Stimulated activated CD4-positive, alpha-beta T cell treated with anti-CD3 and anti-CD28 coated beads, Interleukin-15, amount 100 ng/mL, for 48 hours (primary cell): Measurements from ENCODE around the gene EIF4G1.
"Not testable (repeated sequence)": the region's sequence is repeated elsewhere in the genome, so short reads cannot be mapped to it uniquely, and the experiment has no call there.

Source experiments
- DNase-seq, 2 donors: peaks; one replicate each; pipeline ENCODE4 v3.0.0-alpha.2; 2020; ENCODE audit warnings: low read depth in 2 of 2

EIF4G1 gene

DNA sequence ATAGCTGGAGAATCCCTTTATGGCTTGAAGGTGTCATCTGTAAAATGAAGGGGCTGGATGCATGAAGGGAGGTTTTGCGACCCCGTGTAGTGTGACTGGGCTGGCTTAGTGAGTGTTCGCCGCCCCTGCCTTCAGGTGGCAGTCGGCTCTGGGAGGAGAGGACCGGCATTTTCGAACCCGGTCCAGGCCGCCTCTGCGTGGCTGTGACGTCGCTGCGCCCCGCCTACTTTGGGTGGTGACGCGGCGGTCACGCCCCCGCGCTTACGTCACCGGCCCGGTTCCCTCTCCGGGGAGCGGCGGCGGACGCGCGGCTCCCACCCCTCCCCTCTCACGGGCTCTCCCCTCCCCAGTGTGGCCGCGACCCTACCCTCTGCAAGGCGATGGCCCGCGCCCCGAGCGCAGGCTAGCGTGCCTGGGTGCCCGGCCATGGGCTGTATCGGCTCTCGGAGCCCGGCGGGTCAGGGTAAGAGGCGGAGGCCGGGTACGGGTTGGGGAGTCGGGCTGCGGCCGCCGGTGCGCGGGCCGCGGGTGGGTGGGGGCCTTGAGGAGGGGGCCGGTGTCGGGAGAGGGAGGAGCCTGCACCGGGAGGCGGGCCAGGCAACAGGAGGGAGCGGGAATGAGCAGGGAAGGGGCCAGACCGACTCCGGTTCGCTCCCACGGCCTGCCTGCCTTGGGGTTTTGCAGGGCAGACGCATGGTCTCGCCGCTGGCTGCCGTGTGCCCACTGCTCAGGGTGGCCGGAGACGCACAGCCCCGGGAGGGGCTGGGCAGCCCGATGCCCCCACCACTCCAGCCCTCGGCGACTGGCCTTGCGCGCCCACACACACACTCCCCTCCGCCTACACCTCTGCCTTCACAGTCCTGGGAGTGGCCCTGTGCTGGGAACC lies 21.5 kb downstream of the EIF4G1 start:
- peak; percentile 70 to 82 for DNase-seq

DNA sequence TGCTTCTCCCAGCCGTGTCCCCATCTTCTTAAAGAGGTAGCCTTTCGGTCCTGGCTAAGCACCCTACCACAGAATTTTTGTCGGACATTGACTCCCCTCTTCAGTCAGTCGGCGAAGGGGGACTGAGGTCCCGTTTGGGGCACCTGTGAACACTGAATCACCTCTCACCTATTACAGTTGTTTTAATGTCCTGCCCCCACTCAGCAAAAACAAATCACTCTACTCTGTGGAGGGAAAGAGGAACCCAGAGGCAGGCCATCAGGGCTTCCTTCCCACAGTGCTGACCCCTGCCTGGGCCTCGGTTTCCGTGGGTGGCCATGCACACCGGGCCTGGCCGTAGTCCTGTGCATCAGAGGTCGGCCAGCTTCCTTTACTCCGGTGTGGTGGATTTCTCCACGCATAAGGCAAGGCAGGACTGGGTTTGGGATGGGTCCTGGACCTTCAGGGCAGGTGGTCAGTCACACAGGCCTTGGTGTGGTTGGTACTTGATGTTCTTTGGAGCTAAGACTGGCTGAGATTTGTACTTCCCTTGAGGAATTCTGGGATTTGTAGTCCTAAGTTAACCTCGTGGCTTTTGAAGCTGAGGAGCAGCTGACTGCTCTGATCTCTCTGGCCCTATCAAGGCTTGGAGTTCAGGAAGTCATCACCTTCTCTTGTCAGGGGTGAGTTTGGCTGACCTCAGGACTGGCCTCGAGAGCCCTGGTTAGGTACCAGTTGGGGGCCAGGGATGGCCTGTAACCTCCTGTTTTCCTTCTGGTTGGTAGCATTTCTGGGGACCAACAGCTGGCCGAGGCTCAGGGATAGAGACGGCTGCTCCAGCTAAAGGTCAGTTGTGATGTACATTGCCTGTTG lies 22.4 kb downstream of the EIF4G1 start:
- no peak for DNase-seq

- no peak for DNase-seq
Observed at GRCh38 chr3:184337399-184337714, 23.0 kb downstream of the EIF4G1 start, which contains the start of gene FAM131A. TSS of gene FAM131A (plus strand) at chr3:184337600. CDS start at chr3:184337631, 31 bp downstream.

DNA sequence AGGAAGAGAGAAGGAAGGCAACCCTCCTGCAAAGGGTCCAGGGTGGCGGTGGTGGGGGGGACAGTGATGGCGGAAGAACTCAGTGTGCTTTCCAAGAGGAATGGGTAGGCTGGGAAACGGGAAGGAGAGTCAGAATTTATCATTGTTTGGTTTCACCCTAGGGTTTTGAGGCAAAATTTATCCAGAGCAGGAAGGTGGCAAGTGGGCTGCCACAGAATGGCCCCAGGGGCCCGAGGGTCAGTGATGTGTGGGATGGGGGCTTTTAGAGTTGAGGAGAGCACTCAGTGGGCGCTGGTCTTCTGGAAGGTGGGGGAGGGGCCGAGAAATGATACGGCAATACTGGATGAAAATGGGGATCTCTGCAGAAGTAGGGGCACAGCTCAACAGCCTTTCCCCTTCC lies 23.6 kb downstream of the EIF4G1 start:
- no peak for DNase-seq

DNA sequence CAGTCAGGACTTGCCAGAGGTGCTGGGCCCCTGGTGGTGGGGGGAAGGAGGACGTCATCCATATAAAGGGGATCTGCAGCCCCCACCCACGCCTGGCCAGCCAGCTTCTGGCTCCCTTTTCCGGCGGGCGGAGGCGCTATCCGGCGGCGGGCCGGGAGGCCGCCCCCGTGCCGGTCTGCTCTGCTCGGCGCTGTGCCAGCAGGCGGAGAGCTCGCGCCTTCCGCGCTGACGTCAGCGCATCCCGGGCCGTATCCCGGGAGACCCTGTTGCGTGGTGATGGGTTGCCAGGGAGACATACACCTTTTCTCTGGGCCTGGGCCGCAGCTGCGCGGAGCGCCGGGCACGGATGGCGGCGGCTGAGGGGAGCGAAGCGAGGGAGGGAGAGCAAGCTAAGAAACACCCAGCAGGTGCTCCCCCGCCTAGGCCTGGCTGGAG lies 24.1 kb downstream of the EIF4G1 start:
- DNase-seq = no peak

GRCh38 chr3:184339001-184339400 lies 24.6 kb downstream of the EIF4G1 start:
- DNase-seq = no peak

DNA sequence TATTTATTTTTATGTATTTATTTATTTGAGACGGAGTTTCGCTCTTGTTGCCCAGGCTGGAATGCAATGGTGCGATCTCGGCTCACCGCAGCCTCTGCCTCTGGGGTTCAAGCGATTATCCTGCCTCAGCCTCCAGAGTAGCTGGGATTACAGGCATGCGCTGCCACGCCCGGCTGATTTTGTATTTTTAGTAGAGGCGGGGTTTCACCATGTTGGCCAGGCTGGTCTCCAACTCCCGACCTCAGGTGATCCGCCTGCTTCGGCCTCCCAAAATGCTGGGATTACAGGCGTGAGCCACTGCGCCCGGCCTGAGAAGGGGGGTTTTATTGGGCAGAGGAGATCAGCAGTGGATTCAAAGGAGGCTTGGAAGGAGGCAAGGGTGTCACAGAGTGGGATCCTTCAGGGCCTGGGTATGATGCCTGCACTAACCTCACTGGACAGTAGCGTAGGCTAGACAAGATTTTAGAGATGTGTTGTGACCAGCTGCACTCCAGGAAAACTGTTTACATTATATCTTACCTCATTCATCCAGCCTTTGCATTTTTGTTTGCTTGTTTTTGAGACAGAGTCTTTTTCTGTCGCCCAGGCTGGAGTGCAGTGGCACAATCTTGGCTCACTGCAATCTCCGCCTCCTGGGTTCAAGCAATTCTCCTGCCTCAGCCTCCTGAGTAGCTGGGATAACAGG lies 25.2 kb downstream of the EIF4G1 start:
- DNase-seq = not testable (repeated sequence)

GRCh38 chr3:184341925-184342324 lies 27.5 kb downstream of the EIF4G1 start:
- no peak for DNase-seq

- DNase-seq = no peak
Observed at GRCh38 chr3:184343200-184343876, 28.9 kb downstream of the EIF4G1 start.

- no peak for DNase-seq
Observed at GRCh38 chr3:184344579-184345316, 30.3 kb downstream of the EIF4G1 start.

GRCh38 chr3:184345317-184346144 lies 31.1 kb downstream of the EIF4G1 start:
- DNase-seq = no peak

DNA sequence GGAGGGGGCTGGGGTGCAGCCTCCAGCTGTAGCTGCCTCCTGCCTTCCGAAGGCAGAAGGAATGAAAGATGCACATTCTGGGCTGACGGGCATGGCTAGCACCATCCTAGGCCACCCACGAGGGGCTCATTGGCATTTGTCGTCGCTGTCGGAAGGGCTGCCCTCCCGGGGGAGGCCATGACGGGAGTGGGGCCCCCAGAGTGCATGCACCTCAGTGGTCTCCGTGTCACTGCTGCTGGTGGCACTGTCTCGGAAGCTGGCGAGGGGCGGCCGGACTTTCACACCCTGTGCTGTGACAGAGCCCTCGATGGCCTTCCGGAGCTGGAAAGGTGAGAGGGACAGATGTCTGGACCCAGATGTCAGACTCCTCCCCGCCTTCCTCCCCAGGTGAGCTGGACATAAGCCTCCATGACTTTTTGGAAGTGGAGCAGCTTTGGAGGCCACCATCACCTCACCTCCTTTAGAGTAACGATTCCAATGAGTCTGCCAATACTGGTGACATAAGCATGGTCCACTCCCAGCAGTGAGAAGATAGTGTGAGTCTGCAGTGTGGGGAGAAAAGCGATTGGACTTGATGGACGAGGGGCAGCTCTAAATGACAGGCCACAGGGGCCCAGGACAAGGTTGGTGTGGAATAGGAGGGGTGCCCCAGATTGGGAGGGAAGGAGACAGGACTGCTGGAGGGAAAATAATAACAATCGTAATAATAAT lies 32.2 kb downstream of the EIF4G1 start:
- no peak for DNase-seq

DNA sequence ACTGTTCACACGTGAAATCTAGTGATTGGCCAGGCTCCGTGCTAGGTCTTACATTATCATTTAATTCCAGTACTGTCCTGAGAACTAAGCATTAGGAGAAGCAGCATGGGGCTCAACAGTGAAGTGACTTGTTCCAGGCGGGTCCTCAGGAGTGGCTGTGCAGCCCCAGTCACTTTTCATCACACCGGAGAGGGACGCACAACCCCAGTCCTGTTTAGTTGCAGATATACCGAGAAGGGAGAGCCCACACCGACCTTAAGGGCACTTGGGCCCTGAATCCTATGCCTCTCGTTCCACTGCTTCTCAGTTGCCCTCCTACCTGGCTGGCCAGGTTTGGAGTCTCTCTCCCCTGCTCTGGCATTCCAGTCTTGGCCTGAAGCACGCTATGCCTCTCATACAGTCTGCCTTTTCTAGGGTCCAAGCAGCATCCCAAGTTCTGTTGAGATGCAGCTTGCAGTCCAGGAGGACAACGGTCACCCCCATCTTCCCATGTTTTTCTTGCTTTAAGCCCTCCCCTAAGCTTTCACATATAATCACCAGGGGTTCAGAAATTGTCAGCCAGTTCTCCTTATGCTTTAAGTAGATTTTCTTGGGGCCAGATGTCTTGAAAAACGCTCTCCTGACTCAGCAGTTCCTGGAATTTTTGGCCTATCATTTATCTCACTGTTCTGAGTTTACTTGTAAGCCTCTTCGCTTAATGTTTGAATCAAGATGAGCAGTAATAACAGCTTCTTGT lies 33.1 kb downstream of the EIF4G1 start:
- no peak for DNase-seq

DNA sequence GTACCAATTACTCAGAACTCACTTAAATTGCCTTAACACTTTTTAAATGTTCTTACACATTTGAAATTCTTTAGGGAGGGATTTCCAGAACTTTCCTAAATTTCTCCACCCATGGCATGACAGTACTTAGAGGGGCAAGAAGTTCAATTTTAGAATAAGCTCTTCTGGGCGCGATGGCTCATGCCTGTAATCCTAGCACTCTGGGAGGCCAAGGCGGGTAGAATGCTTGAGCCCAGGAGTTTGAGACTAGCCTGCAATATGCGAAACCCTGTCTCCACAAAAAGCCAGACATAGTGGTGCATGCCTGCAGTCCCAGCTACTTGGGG lies 33.6 kb downstream of the EIF4G1 start:
- DNase-seq = no peak

GRCh38 chr3:184349563-184350470 lies 35.4 kb downstream of the EIF4G1 start:
- DNase-seq = no peak

DNA sequence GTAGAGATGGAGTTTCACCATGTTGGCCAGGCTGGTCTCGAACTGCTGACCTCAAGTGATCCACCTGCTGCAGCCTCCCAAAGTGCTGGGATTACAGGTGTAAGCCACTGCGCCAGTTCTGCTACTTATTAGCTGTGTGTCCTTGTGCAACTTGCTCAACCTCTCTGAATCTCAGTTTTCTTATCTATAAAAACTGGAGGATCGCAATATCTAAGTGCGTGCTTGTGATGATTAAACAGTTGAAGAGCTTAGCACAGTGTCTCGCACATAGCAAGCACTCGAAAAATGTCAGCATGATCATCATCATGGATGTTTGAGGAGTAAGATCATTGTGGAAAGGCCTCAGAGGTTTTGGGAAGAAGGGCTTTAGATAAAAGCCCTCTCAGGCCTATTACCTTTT lies 36.2 kb downstream of the EIF4G1 start:
- DNase-seq = no peak

DNA sequence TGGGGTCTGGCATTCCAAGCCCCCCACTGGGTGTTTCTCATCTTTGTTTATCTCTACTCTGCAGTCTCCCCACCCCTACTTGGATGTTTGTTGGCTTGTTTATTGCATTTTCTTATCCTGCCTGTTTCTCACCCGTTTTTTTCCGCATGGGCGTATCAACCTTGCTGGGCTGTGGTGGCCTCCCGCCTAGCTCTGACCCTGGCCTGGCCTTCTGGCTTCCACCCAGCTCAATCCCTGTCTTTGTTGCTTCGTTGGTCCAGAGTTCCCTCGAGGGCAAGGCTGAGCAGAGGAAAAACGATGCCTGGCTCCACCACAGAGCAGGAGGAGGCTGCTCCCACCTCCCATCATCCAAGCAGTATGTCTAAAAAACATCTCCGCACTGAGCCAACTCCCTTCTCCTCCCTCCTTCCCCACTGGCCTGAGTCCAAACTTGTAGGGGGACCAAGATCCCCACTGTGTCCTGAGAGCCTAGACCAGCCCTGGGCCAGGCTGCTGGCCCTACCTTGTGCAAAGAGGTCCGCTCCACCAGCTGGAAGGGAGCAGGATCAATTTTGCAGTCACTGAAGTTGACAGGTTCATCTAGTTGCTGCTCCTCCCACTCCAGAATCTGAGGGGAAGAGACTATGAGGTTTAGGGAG lies 37.2 kb downstream of the EIF4G1 start:
- no peak for DNase-seq
